ENCODE measurements around the gene ETV6.
"Not testable (repeated sequence)": the region's sequence is repeated elsewhere in the genome, so short reads cannot be mapped to it uniquely, and the experiment has no call there.

Gene ETV6

GRCh38 chr12:11672256-11673191 is 23.1 kb downstream of the ETV6 start:
- no peak for DNase-seq

- DNase-seq: no peak
Observed at GRCh38 chr12:11673666-11674461, 24.4 kb downstream of the ETV6 start.

- DNase-seq: no peak
Observed at GRCh38 chr12:11674894-11675390, 25.5 kb downstream of the ETV6 start.

GRCh38 chr12:11676052-11676451 is 26.6 kb downstream of the ETV6 start:
- DNase-seq: no peak

GRCh38 chr12:11677093-11677492 is 27.6 kb downstream of the ETV6 start:
- DNase-seq: no peak

GRCh38 chr12:11677752-11678151 is 28.3 kb downstream of the ETV6 start:
- no peak for DNase-seq

GRCh38 chr12:11678781-11679180 is 29.3 kb downstream of the ETV6 start:
- DNase-seq: no peak

GRCh38 chr12:11681207-11681606 is 31.7 kb downstream of the ETV6 start:
- DNase-seq: no peak

- DNase-seq: not testable (repeated sequence)
Observed at GRCh38 chr12:11681695-11682094, 32.2 kb downstream of the ETV6 start.

- DNase-seq: no peak
Observed at GRCh38 chr12:11684393-11684792, 34.9 kb downstream of the ETV6 start.

GRCh38 chr12:11684811-11685210 is 35.3 kb downstream of the ETV6 start:
- DNase-seq: no peak

GRCh38 chr12:11685316-11685715 is 35.8 kb downstream of the ETV6 start:
- DNase-seq: no peak

- no peak for DNase-seq
Observed at GRCh38 chr12:11685716-11686115, 36.2 kb downstream of the ETV6 start.

GRCh38 chr12:11686120-11686519 is 36.6 kb downstream of the ETV6 start:
- DNase-seq: no peak

GRCh38 chr12:11687528-11687927 is 38.1 kb downstream of the ETV6 start:
- no peak for DNase-seq

- DNase-seq: no peak
Observed at GRCh38 chr12:11688379-11688778, 38.9 kb downstream of the ETV6 start.

GRCh38 chr12:11688831-11689230 is 39.4 kb downstream of the ETV6 start:
- no peak for DNase-seq

- DNase-seq: peak; percentile 25
Observed at GRCh38 chr12:11689591-11690186, 40.2 kb downstream of the ETV6 start.

GRCh38 chr12:11693067-11693466 is 43.6 kb downstream of the ETV6 start:
- no peak for DNase-seq

- no peak for DNase-seq
Observed at GRCh38 chr12:11693601-11694000, 44.1 kb downstream of the ETV6 start.

- no peak for DNase-seq
Observed at GRCh38 chr12:11694528-11694927, 45.1 kb downstream of the ETV6 start.

GRCh38 chr12:11695321-11695720 is 45.8 kb downstream of the ETV6 start:
- no peak for DNase-seq

GRCh38 chr12:11696084-11696483 is 46.6 kb downstream of the ETV6 start:
- DNase-seq: no peak

Measured in NCI-H1048 (cell line).